GM23338 (cell line): ENCODE measurements around the gene CSTPP1.

Source experiments
- CTCF ChIP-seq, 2 experiments: fragments of 200-600 bp in 1 of 2; sonication (generic) in 1 of 2; conservative IDR thresholded peaks; 2 replicates each; pipeline versions ENCODE4 v1.5.1 to v1.6.1; 2016 to 2017; ENCODE audit warnings: antibody characterized with exemption in 2 of 2, low read depth in 2 of 2, mild to moderate bottlenecking in 2 of 2, moderate library complexity in 1 of 2
- POLR2AphosphoS5 ChIP-seq: IDR thresholded peaks from 2 replicates; pipeline ENCODE4 v1.6.1; 2016; ENCODE audit warnings: antibody characterized with exemption, low read depth

GRCh38 chr11:47034091-47034490 lies 97.5 kb downstream of the CSTPP1 start:
- TF ChIP-seq CTCF (conservative IDR thresholded peaks at IDR 0.05; ENCODE audit: low read depth in 2 of 2) (no peak), POLR2AphosphoS5 (no peak)
